GM10847 (cell line): ENCODE measurements around the gene PRPF6.

Experiments used
- POLR2A ChIP-seq: IDR thresholded peaks from 2 replicates; pipeline ENCODE4 v1.6.1; 2011; ENCODE audit not compliant: insufficient read length; ENCODE audit errors: extremely low read depth

PRPF6 gene

GRCh38 chr20:63967330-63968135 lies 13.4 kb upstream of the PRPF6 start:
- TF ChIP-seq POLR2A: no peak

- TF ChIP-seq POLR2A: no peak
These were observed 12.6 kb upstream of the PRPF6 start for GRCh38 chr20:63968136-63968927.

- TF ChIP-seq POLR2A: no peak
These were observed 11.8 kb upstream of the PRPF6 start for GRCh38 chr20:63968928-63969760.

GRCh38 chr20:63969838-63970713 lies 10.9 kb upstream of the PRPF6 start, which contains the start of gene ZNF512B:
ZNF512B (minus strand) TSS chr20:63969930; CDS start chr20:63967950, 1,980 bp downstream.
- TF ChIP-seq POLR2A: peak; percentile 16

GRCh38 chr20:63970714-63971431 lies 10.1 kb upstream of the PRPF6 start:
- no peak for TF ChIP-seq POLR2A

GRCh38 chr20:63972312-63973159 lies 8.4 kb upstream of the PRPF6 start:
- TF ChIP-seq POLR2A: no peak

- TF ChIP-seq POLR2A: no peak
These were observed 7.8 kb upstream of the PRPF6 start for GRCh38 chr20:63973160-63973479.

GRCh38 chr20:63973636-63974401 lies 7.1 kb upstream of the PRPF6 start:
- no peak for TF ChIP-seq POLR2A

- no peak for TF ChIP-seq POLR2A
These were observed 6.3 kb upstream of the PRPF6 start for GRCh38 chr20:63974402-63975200.

GRCh38 chr20:63976980-63977738 lies 3.8 kb upstream of the PRPF6 start:
- no peak for TF ChIP-seq POLR2A
